Measurements from ENCODE around the gene MT1M. TPM values are rescaled to one million over a fixed set of nuclear protein-coding genes. Genes with fewer than 3 reads are reported as not detected.
"Not testable (repeated sequence)": the region's sequence is repeated elsewhere in the genome, so short reads cannot be mapped to it uniquely, and the experiment has no call there.

Gene MT1M
- 100 to 1,000 TPM in 1 of 4 donors, 10 to 100 TPM in 3; 38.5 to 103 (median 53.2) TPM for total RNA-seq

- H3K4me1 ChIP-seq = peaks cover 0 to 61% (median 13%) of the 10 kb centered on the region in 4 donors
- H3K27ac ChIP-seq = peak within 1 kb of the TSS; percentile 47 to 94 (median 84)
- WGBS, 2 donors = 0 to 1% methylated on average over 27 to 55 of the region's 61 CpGs
Observed at GRCh38 chr16:56632156-56632847, at the start of gene MT1M. MT1M (plus strand) TSS chr16:56632659; CDS start chr16:56632732, 73 bp downstream.

GRCh38 chr16:56582911-56583310, 49.5 kb upstream of the MT1M start:
- H3K27ac ChIP-seq; H3K4me3 ChIP-seq; DNase-seq (ENCODE audit: low spot score in 2 of 2); H3K9me3 ChIP-seq; H3K4me1 ChIP-seq; H3K36me3 ChIP-seq: not testable (repeated sequence)
- 80 to 97% methylated on average over 2 of the region's 2 CpGs for WGBS, 2 donors
- H3K27me3 ChIP-seq = peaks cover 0 to 11% of the 10 kb centered on the region in 2 donors

More at GRCh38 chr16:56632156-56632847, at the start of gene MT1M:
- Histone ChIP-seq H3K4me3 (peak within 1 kb of the TSS; percentile 38 to 60 (median 50)), H3K36me3 (no peaks in the 10 kb centered on the region), H3K9me3 (no peaks in the 10 kb centered on the region), H3K27me3 (peaks cover 0 to 24% of the 10 kb centered on the region in 2 donors)
- no peak for DNase-seq (ENCODE audit: low spot score in 2 of 2)
- TF ChIP-seq EP300 (IDR thresholded peaks at IDR 0.05) = peak; percentile 45 to 93
- TF ChIP-seq CTCF (IDR thresholded peaks at IDR 0.05) = peak in 1 of 5 experiments; percentile 23
- peak; percentile 47 to 56 for TF ChIP-seq POLR2A (IDR thresholded peaks at IDR 0.05)

- no peak for DNase-seq (ENCODE audit: low spot score in 2 of 2)
- no peak for TF ChIP-seq EP300 (IDR thresholded peaks at IDR 0.05)
Observed at GRCh38 chr16:56583351-56584168, 48.9 kb upstream of the MT1M start.

GRCh38 chr16:56584276-56584675, 48.2 kb upstream of the MT1M start:
- TF ChIP-seq POLR2A (IDR thresholded peaks at IDR 0.05) (no peak), EP300 (IDR thresholded peaks at IDR 0.05) (no peak), CTCF (IDR thresholded peaks at IDR 0.05) (no peak)
- no peaks in the 10 kb centered on the region for H3K36me3 ChIP-seq
- DNase-seq (ENCODE audit: low spot score in 2 of 2) = no peak
- H3K27ac ChIP-seq = no peak overlapping the region
- H3K9me3 ChIP-seq = no peaks in the 10 kb centered on the region
- H3K4me3 ChIP-seq = no peak overlapping the region
- H3K27me3 ChIP-seq = peaks cover 0 to 22% of the 10 kb centered on the region in 2 donors
- peaks cover 0 to 6% (median 2%) of the 10 kb centered on the region in 4 donors for H3K4me1 ChIP-seq
- WGBS, 2 donors = 84 to 93% methylated on average over 11 of the region's 11 CpGs

More at GRCh38 chr16:56583351-56584168, 48.9 kb upstream of the MT1M start:
- WGBS, 2 donors = 75 to 78% methylated on average over 11 of the region's 11 CpGs
- Histone ChIP-seq H3K9me3 (no peaks in the 10 kb centered on the region), H3K4me1 (no peaks in the 10 kb centered on the region), H3K4me3 (no peak overlapping the region), H3K27ac (no peak overlapping the region), H3K36me3 (no peaks in the 10 kb centered on the region), H3K27me3 (peaks cover 0 to 18% of the 10 kb centered on the region in 2 donors)

- TF ChIP-seq CTCF (IDR thresholded peaks at IDR 0.05) = no peak
- TF ChIP-seq EP300 (IDR thresholded peaks at IDR 0.05) = no peak
- no peak for TF ChIP-seq POLR2A (IDR thresholded peaks at IDR 0.05)
- no peaks in the 10 kb centered on the region for H3K36me3 ChIP-seq
- DNase-seq (ENCODE audit: low spot score in 2 of 2) = no peak
- WGBS, 2 donors = 30 to 42% methylated on average over 9 of the region's 9 CpGs
- peaks cover 0 to 26% of the 10 kb centered on the region in 2 donors for H3K27me3 ChIP-seq
- H3K4me1 ChIP-seq = peaks cover 0 to 22% (median 4%) of the 10 kb centered on the region in 4 donors
- H3K4me3 ChIP-seq = peak overlapping the region; percentile 33 to 65 (median 36)
- peak overlapping the region; percentile 61 to 87 (median 68) for H3K27ac ChIP-seq
- no peaks in the 10 kb centered on the region for H3K9me3 ChIP-seq
Observed at GRCh38 chr16:56588781-56589140, 43.7 kb upstream of the MT1M start.

Measured in tibial nerve (tissue), 4 donors.